ENCODE data around the gene DBF4B. TPM values are rescaled to one million over a fixed set of nuclear protein-coding genes. Genes with fewer than 3 reads are reported as not detected.

Gene DBF4B
- total RNA-seq, 2 donors from 2014 or later: 31.1 to 44.9 TPM

DNA sequence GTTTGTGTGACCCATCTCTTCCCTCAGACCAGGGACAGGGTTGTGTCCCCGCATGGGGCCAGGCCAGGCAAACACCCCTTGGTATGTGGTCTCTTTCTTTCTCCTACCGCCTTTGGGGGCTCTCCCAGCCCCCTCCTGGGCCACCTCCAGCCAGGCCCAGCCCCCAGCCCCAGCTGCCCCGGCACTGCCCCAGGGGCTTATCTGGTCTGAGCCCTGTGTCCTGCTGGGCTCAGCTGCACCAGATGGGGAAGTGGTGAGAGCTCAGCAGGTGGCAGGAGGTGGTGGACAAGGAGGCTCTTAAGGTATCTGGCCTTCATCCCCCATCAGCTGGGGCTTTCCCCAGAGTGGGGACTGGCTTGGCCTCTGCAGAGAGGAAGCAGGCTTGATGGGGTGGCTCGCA, 59.0 kb downstream of the DBF4B start:
- H3K36me3 ChIP-seq (ENCODE audit: control insufficient read depth, insufficient read depth, low read length): no peaks in the 10 kb centered on the region
- H3K27ac ChIP-seq (ENCODE audit: low read depth, low read length): no peak overlapping the region
- peaks cover 18% of the 10 kb centered on the region for H3K4me1 ChIP-seq (ENCODE audit: control insufficient read depth, insufficient read depth, low read length)
- Mint-ChIP-seq H3K4me1 (peaks cover 13% of the 10 kb centered on the region), H3K27ac (no peak overlapping the region), H3K4me3 (no peak overlapping the region), H3K36me3 (ENCODE audit: low read depth) (no peaks in the 10 kb centered on the region), H3K27me3 (ENCODE audit: insufficient read depth) (peaks cover 24% of the 10 kb centered on the region), H3K9me3 (no peaks in the 10 kb centered on the region)
- no peak overlapping the region for H3K9ac ChIP-seq (ENCODE audit: extremely low read depth, low read length, poor library complexity, severe bottlenecking)
- H3K4me3 ChIP-seq (ENCODE audit: low read length): no peak overlapping the region
- DNase-seq: peak; percentile 80
- no peaks in the 10 kb centered on the region for H3K9me3 ChIP-seq (ENCODE audit: control insufficient read depth, low read length)
- no peaks in the 10 kb centered on the region for H3K27me3 ChIP-seq (ENCODE audit: control insufficient read depth, insufficient read depth, low read length, poor library complexity, severe bottlenecking)
- 56 to 77% methylated on average over 2 to 4 of the region's 4 CpGs for WGBS, 2 experiments (ENCODE audit: insufficient coverage in 1 of 2, insufficient read length in 1 of 2)
- TF ChIP-seq, protein P1, sequence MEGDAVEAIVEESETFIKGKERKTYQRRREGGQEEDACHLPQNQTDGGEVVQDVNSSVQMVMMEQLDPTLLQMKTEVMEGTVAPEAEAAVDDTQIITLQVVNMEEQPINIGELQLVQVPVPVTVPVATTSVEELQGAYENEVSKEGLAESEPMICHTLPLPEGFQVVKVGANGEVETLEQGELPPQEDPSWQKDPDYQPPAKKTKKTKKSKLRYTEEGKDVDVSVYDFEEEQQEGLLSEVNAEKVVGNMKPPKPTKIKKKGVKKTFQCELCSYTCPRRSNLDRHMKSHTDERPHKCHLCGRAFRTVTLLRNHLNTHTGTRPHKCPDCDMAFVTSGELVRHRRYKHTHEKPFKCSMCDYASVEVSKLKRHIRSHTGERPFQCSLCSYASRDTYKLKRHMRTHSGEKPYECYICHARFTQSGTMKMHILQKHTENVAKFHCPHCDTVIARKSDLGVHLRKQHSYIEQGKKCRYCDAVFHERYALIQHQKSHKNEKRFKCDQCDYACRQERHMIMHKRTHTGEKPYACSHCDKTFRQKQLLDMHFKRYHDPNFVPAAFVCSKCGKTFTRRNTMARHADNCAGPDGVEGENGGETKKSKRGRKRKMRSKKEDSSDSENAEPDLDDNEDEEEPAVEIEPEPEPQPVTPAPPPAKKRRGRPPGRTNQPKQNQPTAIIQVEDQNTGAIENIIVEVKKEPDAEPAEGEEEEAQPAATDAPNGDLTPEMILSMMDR (conservative IDR thresholded peaks at IDR 0.05): no peak

DNA sequence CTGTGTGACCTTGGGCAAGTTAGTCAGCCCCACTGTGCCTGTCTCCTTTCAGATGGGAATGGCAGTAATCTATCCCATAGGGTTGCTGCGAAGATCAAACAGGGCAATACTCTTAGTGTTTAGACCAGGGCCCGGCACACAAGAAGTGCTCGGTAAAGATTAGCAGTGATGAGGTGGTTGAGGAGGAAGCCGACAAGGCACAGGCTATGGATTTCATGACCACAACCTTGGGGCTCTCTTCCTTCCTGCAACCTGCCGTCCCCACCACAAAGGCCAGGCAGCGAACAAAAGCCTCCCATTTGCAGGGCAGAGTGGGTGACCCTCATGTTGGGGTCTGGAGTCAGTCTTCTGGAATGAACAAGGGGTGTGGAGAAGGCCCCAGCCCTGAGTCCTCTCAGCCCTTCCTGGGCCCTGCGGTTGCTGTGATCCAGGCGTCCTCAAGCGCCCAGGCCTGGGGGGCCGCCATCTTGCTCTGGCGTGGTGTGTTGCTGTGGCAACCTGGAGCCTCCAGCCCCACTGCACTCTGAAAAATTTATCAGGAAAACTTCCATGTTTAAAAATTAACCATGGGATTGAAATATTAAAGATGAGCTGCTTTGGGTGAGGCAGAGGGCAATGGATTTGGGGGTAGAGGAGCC, 60.2 kb downstream of the DBF4B start:
- Histone ChIP-seq H3K27ac (ENCODE audit: low read depth, low read length) (no peak overlapping the region), H3K27me3 (ENCODE audit: control insufficient read depth, insufficient read depth, low read length, poor library complexity, severe bottlenecking) (no peaks in the 10 kb centered on the region), H3K4me1 (ENCODE audit: control insufficient read depth, insufficient read depth, low read length) (peaks cover 18% of the 10 kb centered on the region), H3K9me3 (ENCODE audit: control insufficient read depth, low read length) (no peaks in the 10 kb centered on the region), H3K36me3 (ENCODE audit: control insufficient read depth, insufficient read depth, low read length) (no peaks in the 10 kb centered on the region), H3K9ac (ENCODE audit: extremely low read depth, low read length, poor library complexity, severe bottlenecking) (no peak overlapping the region), H3K4me3 (ENCODE audit: low read length) (no peak overlapping the region)
- 97 to 100% methylated on average over 4 to 11 of the region's 11 CpGs for WGBS, 2 experiments (ENCODE audit: insufficient coverage in 1 of 2, insufficient read length in 1 of 2)
- Mint-ChIP-seq H3K27ac (no peak overlapping the region), H3K4me1 (peaks cover 13% of the 10 kb centered on the region), H3K9me3 (no peaks in the 10 kb centered on the region), H3K27me3 (ENCODE audit: insufficient read depth) (peaks cover 19% of the 10 kb centered on the region), H3K36me3 (ENCODE audit: low read depth) (no peaks in the 10 kb centered on the region), H3K4me3 (no peak overlapping the region)
- TF ChIP-seq, protein P1 (conservative IDR thresholded peaks at IDR 0.05): no peak
- no peak for DNase-seq

DNA sequence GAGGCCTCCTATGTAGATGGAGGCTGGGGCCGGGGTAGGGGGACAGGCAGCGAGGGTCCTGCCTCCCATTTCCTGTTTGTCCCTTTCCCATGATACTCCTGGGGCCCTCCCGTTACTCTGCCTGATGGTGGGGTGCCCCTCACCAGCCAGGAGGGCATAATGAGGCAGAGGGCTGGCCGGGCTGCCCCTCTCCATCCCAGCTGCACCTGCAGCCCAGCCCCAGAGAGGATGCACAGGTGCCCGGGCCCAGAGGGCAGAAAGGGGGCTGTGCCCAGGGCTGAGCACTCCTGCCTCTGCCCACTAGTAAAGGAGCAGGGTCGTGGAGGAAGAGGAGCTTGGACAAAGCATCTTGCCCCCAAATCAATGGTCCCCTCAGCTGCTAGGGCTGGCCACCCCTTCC, 60.8 kb downstream of the DBF4B start:
- DNase-seq: no peak
- TF ChIP-seq, protein P1 (conservative IDR thresholded peaks at IDR 0.05): no peak
- H3K4me1 ChIP-seq (ENCODE audit: control insufficient read depth, insufficient read depth, low read length): peaks cover 18% of the 10 kb centered on the region
- H3K27me3 ChIP-seq (ENCODE audit: control insufficient read depth, insufficient read depth, low read length, poor library complexity, severe bottlenecking): no peaks in the 10 kb centered on the region
- 77 to 91% methylated on average over 4 to 6 of the region's 6 CpGs for WGBS, 2 experiments (ENCODE audit: insufficient coverage in 1 of 2, insufficient read length in 1 of 2)
- no peaks in the 10 kb centered on the region for H3K9me3 Mint-ChIP-seq
- no peak overlapping the region for H3K4me3 ChIP-seq (ENCODE audit: low read length)
- no peak overlapping the region for H3K27ac ChIP-seq (ENCODE audit: low read depth, low read length)
- H3K36me3 Mint-ChIP-seq (ENCODE audit: low read depth): no peaks in the 10 kb centered on the region
- H3K36me3 ChIP-seq (ENCODE audit: control insufficient read depth, insufficient read depth, low read length): no peaks in the 10 kb centered on the region
- peaks cover 13% of the 10 kb centered on the region for H3K4me1 Mint-ChIP-seq
- no peaks in the 10 kb centered on the region for H3K9me3 ChIP-seq (ENCODE audit: control insufficient read depth, low read length)
- H3K9ac ChIP-seq (ENCODE audit: extremely low read depth, low read length, poor library complexity, severe bottlenecking): no peak overlapping the region
- H3K4me3 Mint-ChIP-seq: no peak overlapping the region
- H3K27ac Mint-ChIP-seq: no peak overlapping the region
- peaks cover 20% of the 10 kb centered on the region for H3K27me3 Mint-ChIP-seq (ENCODE audit: insufficient read depth)

All from endodermal cell (in vitro differentiated cells).